ENCODE data around the gene LAMC3. TPM values are rescaled to one million over a fixed set of nuclear protein-coding genes. Genes with fewer than 3 reads are reported as not detected.

LAMC3 gene
- total RNA-seq, 1 donor = not detected

GRCh38 chr9:131085370-131086122 lies 76.6 kb downstream of the LAMC3 start:
- no peak for DNase-seq (ENCODE audit: insufficient read length, low spot score, missing footprints)
- Histone ChIP-seq H3K4me2 (ENCODE audit: insufficient read depth, low read length) (no peak overlapping the region), H3K79me2 (ENCODE audit: insufficient read depth, low read length) (no peaks in the 10 kb centered on the region), H4K20me1 (ENCODE audit: insufficient read depth, low read length) (no peaks in the 10 kb centered on the region), H3K36me3 (ENCODE audit: insufficient read depth, low read length) (no peaks in the 10 kb centered on the region), H3K4me1 (ENCODE audit: insufficient read depth, low read length) (no peaks in the 10 kb centered on the region), H3K27me3 (ENCODE audit: insufficient read depth, low read length) (peaks cover 10% of the 10 kb centered on the region), H3K9me3 (ENCODE audit: low read depth, low read length) (no peaks in the 10 kb centered on the region), H2AFZ (ENCODE audit: low read length) (no peak overlapping the region), H3K27ac (ENCODE audit: low read depth, low read length) (no peak overlapping the region), H3K4me3 (ENCODE audit: insufficient read depth, low read length) (no peak overlapping the region)
- no peak for TF ChIP-seq CTCF (IDR thresholded peaks at IDR 0.05; ENCODE audit: extremely low read depth, low read depth, low read length)

DNA sequence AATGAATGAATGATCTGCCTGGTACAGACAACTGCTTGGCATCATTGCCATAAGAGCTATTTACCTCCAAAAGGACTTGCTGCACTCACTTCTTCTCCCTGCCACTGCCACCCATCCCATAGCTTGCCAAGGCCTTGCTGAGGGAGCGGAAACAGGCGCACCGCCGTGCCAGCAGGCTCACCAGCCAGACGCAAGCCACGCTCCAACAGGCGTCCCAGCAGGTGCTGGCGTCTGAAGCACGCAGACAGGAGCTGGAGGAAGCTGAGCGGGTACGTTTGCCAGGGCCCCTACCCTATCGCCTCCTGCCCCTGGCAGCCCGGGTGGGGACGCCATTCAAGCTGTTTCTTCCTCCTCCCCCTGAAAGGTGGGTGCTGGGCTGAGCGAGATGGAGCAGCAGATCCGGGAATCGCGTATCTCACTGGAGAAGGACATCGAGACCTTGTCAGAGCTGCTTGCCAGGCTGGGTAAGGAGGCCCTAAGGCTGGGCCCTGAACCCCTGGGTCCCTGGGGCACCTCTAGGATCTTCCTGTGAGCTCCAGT lies 78.5 kb downstream of the LAMC3 start:
- Histone ChIP-seq H3K27ac (ENCODE audit: low read depth, low read length) (no peak overlapping the region), H3K9me3 (ENCODE audit: low read depth, low read length) (no peaks in the 10 kb centered on the region), H2AFZ (ENCODE audit: low read length) (no peak overlapping the region), H3K4me1 (ENCODE audit: insufficient read depth, low read length) (no peaks in the 10 kb centered on the region), H3K27me3 (ENCODE audit: insufficient read depth, low read length) (peaks cover 9% of the 10 kb centered on the region), H3K4me2 (ENCODE audit: insufficient read depth, low read length) (no peak overlapping the region), H3K36me3 (ENCODE audit: insufficient read depth, low read length) (no peaks in the 10 kb centered on the region), H4K20me1 (ENCODE audit: insufficient read depth, low read length) (no peaks in the 10 kb centered on the region), H3K79me2 (ENCODE audit: insufficient read depth, low read length) (no peaks in the 10 kb centered on the region), H3K4me3 (ENCODE audit: insufficient read depth, low read length) (no peak overlapping the region)
- no peak for TF ChIP-seq CTCF (IDR thresholded peaks at IDR 0.05; ENCODE audit: extremely low read depth, low read depth, low read length)
- DNase-seq (ENCODE audit: insufficient read length, low spot score, missing footprints) = no peak

DNA sequence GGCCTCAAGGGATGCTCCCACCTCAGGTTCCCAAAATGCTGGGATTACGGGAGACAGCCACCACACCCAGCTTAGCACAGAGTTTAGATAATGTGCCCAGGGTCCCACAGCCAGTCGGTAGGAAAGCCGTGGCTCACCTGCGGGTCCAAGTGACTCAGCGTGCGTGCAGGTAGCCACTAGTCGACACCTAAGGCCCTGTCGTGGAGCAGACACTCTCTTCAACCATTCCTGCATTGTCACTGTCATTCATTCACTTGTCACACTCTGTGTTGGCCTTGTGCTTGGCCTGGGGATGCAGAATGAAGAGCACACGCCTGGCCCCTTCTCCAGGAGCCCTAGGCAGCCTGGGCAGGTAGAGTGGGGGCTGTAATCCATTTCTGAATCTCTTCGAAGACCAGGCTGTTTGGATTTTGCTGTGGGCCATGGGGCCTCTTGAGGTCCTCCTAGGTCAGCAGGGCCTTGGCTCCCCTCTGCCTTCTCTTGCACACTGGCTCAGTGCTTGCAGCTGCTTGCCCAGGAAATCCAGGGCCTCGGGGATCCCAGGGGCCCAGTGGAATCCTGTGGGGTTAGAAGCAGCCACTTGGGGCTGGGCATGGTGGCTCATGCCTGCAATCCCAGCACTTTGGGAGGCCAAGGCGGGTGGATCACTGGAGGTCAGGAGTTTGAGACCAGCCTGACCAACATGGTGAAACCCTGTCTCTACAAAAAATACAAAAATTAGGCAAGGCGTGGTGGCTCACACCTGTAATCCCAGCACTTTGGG lies 81.2 kb downstream of the LAMC3 start:
- Histone ChIP-seq H3K79me2 (ENCODE audit: insufficient read depth, low read length) (no peaks in the 10 kb centered on the region), H3K4me2 (ENCODE audit: insufficient read depth, low read length) (no peak overlapping the region), H3K36me3 (ENCODE audit: insufficient read depth, low read length) (no peaks in the 10 kb centered on the region), H3K27ac (ENCODE audit: low read depth, low read length) (no peak overlapping the region), H3K27me3 (ENCODE audit: insufficient read depth, low read length) (peaks cover 13% of the 10 kb centered on the region), H4K20me1 (ENCODE audit: insufficient read depth, low read length) (no peaks in the 10 kb centered on the region), H2AFZ (ENCODE audit: low read length) (no peak overlapping the region), H3K4me3 (ENCODE audit: insufficient read depth, low read length) (no peak overlapping the region), H3K4me1 (ENCODE audit: insufficient read depth, low read length) (no peaks in the 10 kb centered on the region), H3K9me3 (ENCODE audit: low read depth, low read length) (no peaks in the 10 kb centered on the region)
- TF ChIP-seq CTCF (IDR thresholded peaks at IDR 0.05; ENCODE audit: extremely low read depth, low read depth, low read length) = no peak
- no peak for DNase-seq (ENCODE audit: insufficient read length, low spot score, missing footprints)
